H9 (cell line): ENCODE data around the gene COL18A1. TPM values are rescaled to one million over a fixed set of nuclear protein-coding genes. Genes with fewer than 3 reads are reported as not detected.

Experiments
- DNase-seq: peaks from one replicate; pipeline ENCODE4 v3.0.0-alpha.2; 2017
- H2AFZ ChIP-seq: one replicate; pipeline ENCODE4 v1.6.1; 2013; ENCODE audit warnings: mild to moderate bottlenecking, low read length, control low read depth, moderate library complexity
- H2AK5ac ChIP-seq: 2 replicates; pipeline ENCODE4 v1.6.1; 2013; ENCODE audit warnings: low read length, control low read depth, mixed read lengths; ENCODE audit not compliant: insufficient read length
- H2BK120ac ChIP-seq: one replicate; pipeline ENCODE4 v1.6.1; 2013; ENCODE audit warnings: low read depth, mild to moderate bottlenecking, low read length, control low read depth, inconsistent platforms; ENCODE audit not compliant: poor library complexity, severe bottlenecking
- H2BK12ac ChIP-seq: 2 replicates; pipeline ENCODE4 v1.6.1; 2013; ENCODE audit warnings: low read length, control low read depth, mixed read lengths, low read depth; ENCODE audit not compliant: insufficient read length
- H2BK15ac ChIP-seq: 2 replicates; pipeline ENCODE4 v1.6.1; 2013; ENCODE audit warnings: low read depth, low read length, control low read depth
- H2BK20ac ChIP-seq: one replicate; pipeline ENCODE4 v1.6.1; 2013; ENCODE audit warnings: low read depth, mild to moderate bottlenecking, low read length, control low read depth, inconsistent platforms; ENCODE audit not compliant: poor library complexity, severe bottlenecking
- H2BK5ac ChIP-seq: 2 replicates; pipeline ENCODE4 v1.6.1; 2013; ENCODE audit warnings: low read length, control low read depth, mixed read lengths; ENCODE audit not compliant: insufficient read length
- H3K14ac ChIP-seq: 2 replicates; pipeline ENCODE4 v1.6.1; 2013; ENCODE audit warnings: low read length, control low read depth; ENCODE audit not compliant: insufficient read depth
- H3K18ac ChIP-seq: 2 replicates; pipeline ENCODE4 v1.6.1; 2013; ENCODE audit warnings: low read depth, mild to moderate bottlenecking, mixed read lengths, low read length, control low read depth; ENCODE audit not compliant: insufficient read length
- H3K23ac ChIP-seq: 2 replicates; pipeline ENCODE4 v1.6.1; 2013; ENCODE audit warnings: low read length, control low read depth, mixed read lengths, low read depth; ENCODE audit not compliant: insufficient read length
- H3K23me2 ChIP-seq: 2 replicates; pipeline ENCODE4 v1.6.1; 2013; ENCODE audit warnings: low read depth, mild to moderate bottlenecking, mixed read lengths, low read length, control low read depth; ENCODE audit not compliant: insufficient read length, poor library complexity, severe bottlenecking
- H3K27ac ChIP-seq: 2 replicates; pipeline ENCODE4 v1.5.1; 2013; ENCODE audit warnings: low read length, control low read depth, mixed read lengths, low read depth; ENCODE audit not compliant: insufficient read length
- H3K27me3 ChIP-seq: 2 replicates; pipeline ENCODE4 v1.6.1; 2013; ENCODE audit warnings: low read length, control low read depth, inconsistent platforms; ENCODE audit not compliant: insufficient read depth
- H3K4ac ChIP-seq: 2 replicates; pipeline ENCODE4 v1.6.1; 2013; ENCODE audit warnings: low read depth, mild to moderate bottlenecking, control low read depth, inconsistent platforms, low read length, moderate library complexity
- H3K4me1 ChIP-seq: 2 replicates; pipeline ENCODE4 v1.6.1; 2013; ENCODE audit warnings: low read length, control low read depth, inconsistent platforms; ENCODE audit not compliant: insufficient read depth
- H3K4me2 ChIP-seq: 2 replicates; pipeline ENCODE4 v1.6.1; 2013; ENCODE audit warnings: low read length, control low read depth, mixed read lengths; ENCODE audit not compliant: insufficient read length, insufficient read depth
- H3K56ac ChIP-seq: 2 replicates; pipeline ENCODE4 v1.6.1; 2013; ENCODE audit warnings: low read depth, mild to moderate bottlenecking, mixed read lengths, low read length, control low read depth; ENCODE audit not compliant: insufficient read length
- H3K79me1 ChIP-seq: 2 replicates; pipeline ENCODE4 v1.6.1; 2013; ENCODE audit warnings: low read depth, mild to moderate bottlenecking, moderate library complexity, low read length, control low read depth, inconsistent platforms; ENCODE audit not compliant: insufficient read depth, poor library complexity, severe bottlenecking
- H3K79me2 ChIP-seq: 2 replicates; pipeline ENCODE4 v1.6.1; 2013; ENCODE audit warnings: low read length, control low read depth, inconsistent platforms; ENCODE audit not compliant: insufficient read depth
- H3K9ac ChIP-seq: 2 replicates; pipeline ENCODE4 v1.6.1; 2013; ENCODE audit warnings: low read length, control low read depth, mixed read lengths; ENCODE audit not compliant: insufficient read length; ENCODE audit errors: extremely low read depth
- H3K9me3 ChIP-seq: one replicate; pipeline ENCODE4 v1.6.1; 2013; ENCODE audit warnings: low read depth, low read length, inconsistent platforms; ENCODE audit not compliant: control insufficient read depth
- H3T11ph ChIP-seq: one replicate; pipeline ENCODE4 v1.6.1; 2013; ENCODE audit warnings: mild to moderate bottlenecking, low read length, control low read depth, inconsistent platforms
- H4K20me1 ChIP-seq: one replicate; pipeline ENCODE4 v1.6.1; 2013; ENCODE audit not compliant: control insufficient read depth, insufficient read length, insufficient read depth
- H4K5ac ChIP-seq: 2 replicates; pipeline ENCODE4 v1.6.1; 2013; ENCODE audit warnings: low read depth, mild to moderate bottlenecking, mixed read lengths, low read length, control low read depth; ENCODE audit not compliant: insufficient read length
- H4K8ac ChIP-seq: replicated peaks from 2 replicates; pipeline ENCODE4 v1.6.1; 2013; ENCODE audit warnings: low read length, control low read depth, mixed read lengths, low read depth; ENCODE audit not compliant: insufficient read length
- H4K91ac ChIP-seq: 2 replicates; pipeline ENCODE4 v1.6.1; 2013; ENCODE audit warnings: low read depth, mild to moderate bottlenecking, moderate library complexity, mixed read lengths, low read length, control low read depth; ENCODE audit not compliant: insufficient read length
- H3K27ac Mint-ChIP-seq, 3 experiments: 2 replicates in 2 of 3; 3 replicates in 1 of 3; pipeline ENCODE4 v1.8.0; 2020 to 2021; ENCODE audit warnings: mixed read lengths in 3 of 3, mild to moderate bottlenecking in 1 of 3, moderate library complexity in 1 of 3
- H3K27me3 Mint-ChIP-seq: 2 replicates; pipeline ENCODE4 v1.8.0; 2021; ENCODE audit warnings: low read depth, mild to moderate bottlenecking, moderate library complexity, mixed read lengths
- H3K36me3 Mint-ChIP-seq, 3 experiments: 2 replicates in 2 of 3; 3 replicates in 1 of 3; pipeline ENCODE4 v1.8.0; 2020 to 2021; ENCODE audit warnings: low read depth in 3 of 3, mixed read lengths in 3 of 3; ENCODE audit not compliant: insufficient read depth in 1 of 3
- H3K4me1 Mint-ChIP-seq, 2 experiments: 2 replicates each; pipeline ENCODE4 v1.8.0; 2020; ENCODE audit warnings: mixed read lengths in 2 of 2
- H3K4me3 Mint-ChIP-seq, 2 experiments: 2 replicates in 1 of 2; 3 replicates in 1 of 2; pipeline ENCODE4 v1.8.0; 2020 to 2021; ENCODE audit warnings: mild to moderate bottlenecking in 2 of 2, mixed read lengths in 2 of 2, moderate library complexity in 1 of 2
- H3K9me3 Mint-ChIP-seq, 2 experiments: 2 replicates in 1 of 2; 3 replicates in 1 of 2; pipeline ENCODE4 v1.8.0; 2020; ENCODE audit warnings: mild to moderate bottlenecking in 2 of 2, mixed read lengths in 2 of 2, moderate library complexity in 1 of 2
- total RNA-seq: library from RNA; stranded (reverse); gene quantifications from 2 replicates; pipeline ENCODE4 v1.2.1, GENCODE V29; 2021
- TF ChIP-seq, protein P1 (sequence below): fragments of 200-600 bp; sonication (generic); conservative IDR thresholded peaks from 3 replicates; pipeline ENCODE4 v1.8.0; 2021; ENCODE audit warnings: antibody characterized with exemption, mild to moderate bottlenecking

The COL18A1 gene
- total RNA-seq, 1 experiment from 2014 or later = 232 TPM

DNA sequence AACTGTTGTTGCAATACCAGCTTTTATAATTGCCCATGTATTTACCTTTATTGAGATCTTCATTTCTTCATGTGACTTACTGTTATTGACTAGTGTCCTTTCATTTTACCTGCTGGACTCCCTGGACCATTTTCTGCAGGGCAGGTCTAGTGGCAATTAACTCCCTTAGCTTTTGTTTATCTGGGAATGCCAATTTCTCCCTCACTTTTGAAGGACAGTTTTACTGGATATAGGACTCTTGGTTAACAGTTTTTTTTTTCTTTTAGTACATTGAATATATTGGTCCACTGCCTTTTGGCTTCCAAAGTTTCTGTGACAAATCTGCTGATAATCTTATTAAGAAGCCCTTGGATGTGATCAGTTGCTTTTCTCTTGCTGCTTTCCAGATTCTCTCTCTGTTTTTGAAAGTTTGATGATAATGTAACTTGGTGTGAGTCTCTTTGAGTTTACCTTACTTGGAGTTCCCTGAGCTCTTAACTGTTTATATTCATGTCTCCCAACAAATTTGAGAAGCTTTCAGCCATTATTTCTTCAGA, 56.9 kb downstream of the COL18A1 start:
- H3K36me3 Mint-ChIP-seq = peaks cover 27 to 45% (median 41%) of the 10 kb centered on the region in 3 experiments

More for the DNA sequence above, 56.9 kb downstream of the COL18A1 start:
- no peak overlapping the region for H2BK5ac ChIP-seq
- peaks cover 10% of the 10 kb centered on the region for H3K79me1 ChIP-seq
- no peak overlapping the region for H4K8ac ChIP-seq
- H4K20me1 ChIP-seq = no peaks in the 10 kb centered on the region
- Mint-ChIP-seq H3K4me3 (no peak overlapping the region), H3K27ac (no peak overlapping the region), H3K27me3 (no peaks in the 10 kb centered on the region), H3K9me3 (peaks cover 15 to 17% of the 10 kb centered on the region in 2 experiments), H3K4me1 (peaks cover 2 to 16% of the 10 kb centered on the region in 2 experiments; a peak in 2 of 4 replicates)
- no peak overlapping the region for H4K5ac ChIP-seq
- H3K27ac ChIP-seq = no peak overlapping the region
- H3K56ac ChIP-seq = no peak overlapping the region
- H3T11ph ChIP-seq = no peak overlapping the region
- H3K9ac ChIP-seq = no peak overlapping the region
- H3K14ac ChIP-seq = no peak overlapping the region
- no peak overlapping the region for H4K91ac ChIP-seq
- TF ChIP-seq, protein P1, sequence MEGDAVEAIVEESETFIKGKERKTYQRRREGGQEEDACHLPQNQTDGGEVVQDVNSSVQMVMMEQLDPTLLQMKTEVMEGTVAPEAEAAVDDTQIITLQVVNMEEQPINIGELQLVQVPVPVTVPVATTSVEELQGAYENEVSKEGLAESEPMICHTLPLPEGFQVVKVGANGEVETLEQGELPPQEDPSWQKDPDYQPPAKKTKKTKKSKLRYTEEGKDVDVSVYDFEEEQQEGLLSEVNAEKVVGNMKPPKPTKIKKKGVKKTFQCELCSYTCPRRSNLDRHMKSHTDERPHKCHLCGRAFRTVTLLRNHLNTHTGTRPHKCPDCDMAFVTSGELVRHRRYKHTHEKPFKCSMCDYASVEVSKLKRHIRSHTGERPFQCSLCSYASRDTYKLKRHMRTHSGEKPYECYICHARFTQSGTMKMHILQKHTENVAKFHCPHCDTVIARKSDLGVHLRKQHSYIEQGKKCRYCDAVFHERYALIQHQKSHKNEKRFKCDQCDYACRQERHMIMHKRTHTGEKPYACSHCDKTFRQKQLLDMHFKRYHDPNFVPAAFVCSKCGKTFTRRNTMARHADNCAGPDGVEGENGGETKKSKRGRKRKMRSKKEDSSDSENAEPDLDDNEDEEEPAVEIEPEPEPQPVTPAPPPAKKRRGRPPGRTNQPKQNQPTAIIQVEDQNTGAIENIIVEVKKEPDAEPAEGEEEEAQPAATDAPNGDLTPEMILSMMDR = no peak
- no peak overlapping the region for H2BK120ac ChIP-seq
- DNase-seq = no peak
- H3K79me2 ChIP-seq = peaks cover 13% of the 10 kb centered on the region; the same call in 1 of the 2 replicates
- H3K23ac ChIP-seq = no peak overlapping the region
- no peaks in the 10 kb centered on the region for H3K27me3 ChIP-seq
- H3K9me3 ChIP-seq = no peaks in the 10 kb centered on the region
- H3K4me1 ChIP-seq = no peaks in the 10 kb centered on the region
- H2BK12ac ChIP-seq = no peak overlapping the region
- no peak overlapping the region for H2AK5ac ChIP-seq
- no peak overlapping the region for H2BK15ac ChIP-seq
- H2BK20ac ChIP-seq = no peak overlapping the region
- H3K23me2 ChIP-seq = no peaks in the 10 kb centered on the region
- no peak overlapping the region for H3K18ac ChIP-seq
- no peak overlapping the region for H2AFZ ChIP-seq
- no peak overlapping the region for H3K4ac ChIP-seq
- H3K4me2 ChIP-seq = no peak overlapping the region
